Nephron (organoid): Measurements from ENCODE around the gene TMED9.
A peak's percentile ranks its signal among the peaks of the same experiment; 100 is the strongest.

Experiments
- H3K27ac Mint-ChIP-seq, 3 experiments: 2 replicates each; pipeline ENCODE4 v1.8.0; 2020; ENCODE audit warnings: mixed read lengths in 3 of 3, mild to moderate bottlenecking in 2 of 3, moderate library complexity in 1 of 3
- H3K27me3 Mint-ChIP-seq: 2 replicates; pipeline ENCODE4 v1.8.0; 2021; ENCODE audit warnings: low read depth, mild to moderate bottlenecking, moderate library complexity, mixed read lengths
- H3K36me3 Mint-ChIP-seq: 2 replicates; pipeline ENCODE4 v1.8.0; 2020; ENCODE audit warnings: low read depth, mixed read lengths
- H3K4me1 Mint-ChIP-seq: 2 replicates; pipeline ENCODE4 v1.8.0; 2020; ENCODE audit warnings: mixed read lengths
- H3K4me3 Mint-ChIP-seq, 3 experiments: 2 replicates each; pipeline ENCODE4 v1.8.0; 2020; ENCODE audit warnings: mild to moderate bottlenecking in 3 of 3, mixed read lengths in 3 of 3, moderate library complexity in 2 of 3
- H3K9me3 Mint-ChIP-seq: 2 replicates; pipeline ENCODE4 v1.8.0; 2020; ENCODE audit warnings: mixed read lengths
- CTCF ChIP-seq, 3 experiments: fragments of 200-600 bp; sonication (generic); IDR thresholded peaks; one replicate each; pipeline ENCODE4 v1.5.0; 2021; ENCODE audit warnings: antibody characterized with exemption in 3 of 3; ENCODE audit not compliant: unreplicated experiment in 3 of 3

Gene TMED9

GRCh38 chr5:177568326-177568725, 23.7 kb upstream of the TMED9 start:
- no peak for TF ChIP-seq CTCF (IDR thresholded peaks at IDR 0.05; ENCODE audit: unreplicated experiment in 3 of 3)
- Mint-ChIP-seq H3K4me1 (no peaks in the 10 kb centered on the region), H3K27ac (no peak overlapping the region), H3K27me3 (peaks cover 27% of the 10 kb centered on the region), H3K9me3 (no peaks in the 10 kb centered on the region), H3K4me3 (no peak overlapping the region), H3K36me3 (no peaks in the 10 kb centered on the region)

- no peaks in the 10 kb centered on the region for H3K9me3 Mint-ChIP-seq
- no peak for TF ChIP-seq CTCF (IDR thresholded peaks at IDR 0.05; ENCODE audit: unreplicated experiment in 3 of 3)
Observed at GRCh38 chr5:177569894-177570293, 22.1 kb upstream of the TMED9 start.

GRCh38 chr5:177575488-177575887, 16.5 kb upstream of the TMED9 start:
- no peaks in the 10 kb centered on the region for H3K9me3 Mint-ChIP-seq
- no peaks in the 10 kb centered on the region for H3K36me3 Mint-ChIP-seq
- no peak overlapping the region for H3K27ac Mint-ChIP-seq
- no peak overlapping the region for H3K4me3 Mint-ChIP-seq
- TF ChIP-seq CTCF (IDR thresholded peaks at IDR 0.05; ENCODE audit: unreplicated experiment in 3 of 3), result no peak
- peaks cover 22% of the 10 kb centered on the region for H3K27me3 Mint-ChIP-seq
- H3K4me1 Mint-ChIP-seq, result no peaks in the 10 kb centered on the region

More at GRCh38 chr5:177569894-177570293, 22.1 kb upstream of the TMED9 start:
- Mint-ChIP-seq H3K27me3 (peaks cover 39% of the 10 kb centered on the region), H3K4me3 (no peak overlapping the region), H3K36me3 (no peaks in the 10 kb centered on the region), H3K27ac (no peak overlapping the region), H3K4me1 (no peaks in the 10 kb centered on the region)

DNA sequence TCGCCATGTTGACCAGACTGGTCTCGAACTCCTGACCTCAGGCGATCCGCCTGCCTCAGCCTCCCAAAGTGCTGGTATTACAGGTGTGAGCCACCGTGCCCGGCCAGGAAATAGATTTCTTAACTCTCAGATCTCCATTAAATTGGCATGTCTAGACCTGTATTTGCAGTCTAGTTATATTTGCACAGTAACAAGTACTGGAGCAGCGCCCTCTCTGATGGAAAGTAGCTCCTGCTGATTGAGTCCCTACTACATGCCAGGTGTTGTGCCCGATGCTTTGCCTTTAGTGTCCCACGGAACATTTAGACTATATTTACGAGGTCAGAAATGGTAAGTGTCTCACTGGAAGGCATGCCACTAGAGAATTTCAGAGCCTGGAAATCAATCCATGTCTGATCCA, 15.8 kb upstream of the TMED9 start:
- no peak for TF ChIP-seq CTCF (IDR thresholded peaks at IDR 0.05; ENCODE audit: unreplicated experiment in 3 of 3)
- H3K27ac Mint-ChIP-seq, result no peak overlapping the region
- no peak overlapping the region for H3K4me3 Mint-ChIP-seq
- peaks cover 23% of the 10 kb centered on the region for H3K27me3 Mint-ChIP-seq
- H3K4me1 Mint-ChIP-seq, result no peaks in the 10 kb centered on the region
- H3K9me3 Mint-ChIP-seq, result no peaks in the 10 kb centered on the region
- no peaks in the 10 kb centered on the region for H3K36me3 Mint-ChIP-seq

- H3K9me3 Mint-ChIP-seq, result no peaks in the 10 kb centered on the region
- H3K27me3 Mint-ChIP-seq, result peaks cover 27% of the 10 kb centered on the region
- H3K4me1 Mint-ChIP-seq, result no peaks in the 10 kb centered on the region
- no peak for TF ChIP-seq CTCF (IDR thresholded peaks at IDR 0.05; ENCODE audit: unreplicated experiment in 3 of 3)
- H3K4me3 Mint-ChIP-seq, result no peak overlapping the region
- no peak overlapping the region for H3K27ac Mint-ChIP-seq
- H3K36me3 Mint-ChIP-seq, result no peaks in the 10 kb centered on the region
Observed at GRCh38 chr5:177578316-177578715, 13.7 kb upstream of the TMED9 start.

- Mint-ChIP-seq H3K9me3 (no peaks in the 10 kb centered on the region), H3K36me3 (peaks cover 6% of the 10 kb centered on the region), H3K4me3 (peak overlapping the region in 1 of 3 experiments; percentile 40), H3K4me1 (peaks cover 18% of the 10 kb centered on the region), H3K27ac (peak overlapping the region in 2 of 3 experiments; percentile 43 to 75), H3K27me3 (peaks cover 60% of the 10 kb centered on the region)
- no peak for TF ChIP-seq CTCF (IDR thresholded peaks at IDR 0.05; ENCODE audit: unreplicated experiment in 3 of 3)
Observed at GRCh38 chr5:177588413-177588909, 3.5 kb upstream of the TMED9 start.
